PC-9 (cell line): ENCODE results near the gene PSMD1.

ENCODE experiments used
- EZH2 ChIP-seq: fragments of 200-600 bp; sonication (generic); IDR thresholded peaks from 2 replicates; pipeline ENCODE4 v1.8.0; 2017; ENCODE audit warnings: antibody characterized with exemption, low read depth
- TF ChIP-seq, protein P1 (sequence below): fragments of 200-600 bp; sonication (generic); conservative IDR thresholded peaks from 2 replicates; pipeline ENCODE4 v1.6.1; 2017; ENCODE audit warnings: mixed run types, antibody characterized with exemption, mild to moderate bottlenecking, moderate library complexity

GRCh38 chr2:231056453-231057416, at the start of gene PSMD1:
- TF ChIP-seq, protein P1, sequence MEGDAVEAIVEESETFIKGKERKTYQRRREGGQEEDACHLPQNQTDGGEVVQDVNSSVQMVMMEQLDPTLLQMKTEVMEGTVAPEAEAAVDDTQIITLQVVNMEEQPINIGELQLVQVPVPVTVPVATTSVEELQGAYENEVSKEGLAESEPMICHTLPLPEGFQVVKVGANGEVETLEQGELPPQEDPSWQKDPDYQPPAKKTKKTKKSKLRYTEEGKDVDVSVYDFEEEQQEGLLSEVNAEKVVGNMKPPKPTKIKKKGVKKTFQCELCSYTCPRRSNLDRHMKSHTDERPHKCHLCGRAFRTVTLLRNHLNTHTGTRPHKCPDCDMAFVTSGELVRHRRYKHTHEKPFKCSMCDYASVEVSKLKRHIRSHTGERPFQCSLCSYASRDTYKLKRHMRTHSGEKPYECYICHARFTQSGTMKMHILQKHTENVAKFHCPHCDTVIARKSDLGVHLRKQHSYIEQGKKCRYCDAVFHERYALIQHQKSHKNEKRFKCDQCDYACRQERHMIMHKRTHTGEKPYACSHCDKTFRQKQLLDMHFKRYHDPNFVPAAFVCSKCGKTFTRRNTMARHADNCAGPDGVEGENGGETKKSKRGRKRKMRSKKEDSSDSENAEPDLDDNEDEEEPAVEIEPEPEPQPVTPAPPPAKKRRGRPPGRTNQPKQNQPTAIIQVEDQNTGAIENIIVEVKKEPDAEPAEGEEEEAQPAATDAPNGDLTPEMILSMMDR: peak; percentile 92
- TF ChIP-seq EZH2: no peak
